GM18867 (cell line): ENCODE data around the gene RNF214.
A peak's percentile ranks its signal among the peaks of the same experiment; 100 is the strongest.
"Not testable (repeated sequence)": the region's sequence is repeated elsewhere in the genome, so short reads cannot be mapped to it uniquely, and the experiment has no call there.

Source experiments
- ATAC-seq: cut with Tn5 transposase; IDR thresholded peaks from one replicate; pipeline ENCODE4 v1.9.1; 2021; ENCODE audit warnings: mild to moderate bottlenecking, moderate library complexity; ENCODE audit not compliant: unreplicated experiment

The RNF214 gene

DNA sequence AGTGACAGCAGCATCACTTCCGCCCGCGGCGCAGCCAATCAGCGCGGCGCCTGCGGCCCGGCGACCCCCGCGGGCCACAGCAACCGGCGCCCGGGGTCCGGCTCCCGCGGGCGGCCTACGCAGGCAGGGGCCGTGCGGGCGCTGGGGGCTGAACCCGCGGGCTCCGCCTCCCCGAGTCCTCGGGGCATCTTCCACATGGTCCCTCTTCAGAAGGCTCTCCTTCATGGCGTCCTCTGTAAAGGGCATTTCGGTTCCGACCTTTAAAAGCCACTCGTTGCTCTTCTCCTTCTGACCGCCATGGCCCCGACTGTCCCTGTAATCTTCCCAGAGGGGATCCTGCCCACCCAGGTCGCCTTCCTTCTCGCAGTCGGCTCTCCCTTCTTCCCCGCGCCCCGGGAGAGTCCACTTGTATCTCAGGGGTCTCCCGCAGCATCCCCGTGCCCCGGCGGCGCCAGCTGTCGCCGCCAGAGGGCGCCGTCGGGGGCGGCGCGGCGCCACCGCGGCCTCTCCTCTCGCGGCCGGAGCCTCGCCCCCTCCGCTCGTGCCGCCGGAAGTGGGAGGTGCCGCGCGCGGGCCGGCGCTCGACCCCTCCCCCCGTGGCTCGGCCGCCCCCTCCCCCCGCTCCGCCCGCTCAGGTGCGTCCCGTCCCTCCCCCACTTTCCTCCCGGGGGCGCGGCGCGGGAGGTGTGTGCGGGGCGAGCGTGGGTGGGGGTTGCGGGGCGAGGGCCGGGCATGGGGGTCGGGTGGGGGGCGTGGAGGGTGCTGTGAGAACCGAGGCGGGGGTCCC lies at the start of gene RNF214:
TSS of gene RNF214 (plus strand) at position 580 of the 787 bp plus-strand sequence. CDS start 1,602 bp downstream, outside the sequence.
- peak; percentile 67 for ATAC-seq

DNA sequence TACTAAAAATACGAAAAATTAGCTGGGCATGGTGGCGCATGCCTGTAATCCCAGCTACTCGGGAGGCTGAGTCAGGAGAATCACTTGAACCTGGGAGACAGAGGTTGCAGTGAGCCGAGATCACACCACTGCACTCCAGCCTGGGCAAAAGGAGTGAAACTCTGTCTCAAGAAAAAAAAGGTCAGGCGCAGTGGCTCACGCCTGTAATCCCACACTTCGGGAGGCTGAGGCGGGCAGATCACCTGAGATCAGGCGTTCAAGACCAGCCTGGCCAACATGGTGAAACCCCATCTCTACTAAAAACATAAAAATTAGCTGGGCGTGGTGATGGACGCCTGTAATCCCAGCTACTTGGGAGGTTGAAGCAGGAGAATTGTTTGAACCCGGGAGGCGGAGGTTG lies 49.3 kb upstream of the RNF214 start:
- not testable (repeated sequence) for ATAC-seq

DNA sequence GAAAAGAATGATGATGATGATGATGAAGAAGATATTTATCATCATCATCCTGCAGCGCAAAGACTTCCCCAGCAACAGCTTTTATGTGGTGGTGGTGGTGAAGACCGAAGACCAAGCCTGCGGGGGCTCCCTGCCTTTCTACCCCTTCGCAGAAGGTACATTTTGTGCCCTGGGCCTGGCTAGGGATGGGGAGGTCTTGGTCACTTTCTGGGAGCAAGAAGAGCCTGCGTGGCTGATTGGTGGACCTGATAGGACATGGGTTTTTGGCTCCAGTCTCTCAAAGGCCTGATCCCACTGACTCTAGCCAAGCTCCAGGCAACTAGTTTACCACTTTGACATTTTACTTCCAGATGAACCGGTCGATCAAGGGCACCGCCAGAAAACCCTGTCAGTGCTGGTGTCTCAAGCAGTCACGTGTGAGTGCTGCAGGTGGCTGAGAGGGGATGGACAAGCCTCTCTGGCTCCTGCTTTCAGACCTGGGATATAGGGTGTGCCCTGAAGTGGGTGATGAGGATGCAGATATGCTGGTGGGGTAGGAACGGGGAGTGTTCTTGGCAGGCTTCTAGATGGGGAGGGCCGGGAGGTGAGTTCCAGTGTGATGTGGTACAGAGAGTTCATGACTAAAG lies 48.6 kb upstream of the RNF214 start:
- ATAC-seq = no peak

DNA sequence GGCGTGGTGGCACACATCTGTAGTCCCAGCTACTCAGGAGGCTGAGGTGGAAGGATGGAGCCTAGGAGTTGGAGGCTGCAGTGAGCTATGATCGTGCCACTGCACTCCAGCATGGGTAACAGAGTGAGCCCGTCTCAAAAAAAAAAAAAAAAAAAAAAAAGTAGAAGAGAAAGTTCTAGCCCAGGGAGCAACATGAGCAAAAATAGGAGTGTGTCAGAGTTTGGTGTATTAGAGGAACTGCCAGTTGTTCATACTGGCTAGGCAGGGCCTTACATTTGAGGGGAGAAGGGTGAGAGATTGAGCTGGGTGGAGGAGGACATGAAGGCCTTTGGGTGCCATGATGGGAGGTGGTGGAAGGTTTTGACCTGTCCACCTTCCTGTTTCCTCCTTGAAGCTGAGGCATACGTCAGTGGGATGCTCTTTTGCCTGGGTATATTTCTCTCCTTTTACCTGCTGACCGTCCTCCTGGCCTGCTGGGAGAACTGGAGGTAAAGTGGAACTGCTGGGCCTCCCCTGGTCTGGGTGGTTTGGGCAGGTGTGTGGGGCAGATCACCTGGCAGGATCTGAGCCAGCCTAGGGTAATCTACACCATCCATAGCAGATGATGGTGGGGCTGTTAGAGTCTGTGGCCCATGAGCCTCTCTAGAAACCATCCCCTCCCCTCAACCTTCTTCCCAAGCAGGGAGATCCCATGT lies 46.6 kb upstream of the RNF214 start:
- ATAC-seq = peak; percentile 37

DNA sequence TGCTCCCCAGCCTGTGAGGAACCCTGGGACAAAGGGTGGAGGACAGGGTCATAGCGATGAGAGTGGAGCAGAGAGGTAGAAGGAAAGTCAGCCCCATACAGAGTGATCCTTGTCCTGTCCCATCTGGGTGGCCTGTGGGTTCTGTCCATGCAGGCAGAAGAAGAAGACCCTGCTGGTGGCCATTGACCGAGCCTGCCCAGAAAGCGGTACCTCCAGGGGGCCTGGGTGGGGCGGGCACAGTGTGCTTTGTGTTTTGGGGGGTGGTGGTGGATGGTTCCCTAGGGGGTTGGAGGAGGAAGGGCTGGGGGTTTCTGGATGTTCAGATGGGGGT lies 46.1 kb upstream of the RNF214 start:
- no peak for ATAC-seq

DNA sequence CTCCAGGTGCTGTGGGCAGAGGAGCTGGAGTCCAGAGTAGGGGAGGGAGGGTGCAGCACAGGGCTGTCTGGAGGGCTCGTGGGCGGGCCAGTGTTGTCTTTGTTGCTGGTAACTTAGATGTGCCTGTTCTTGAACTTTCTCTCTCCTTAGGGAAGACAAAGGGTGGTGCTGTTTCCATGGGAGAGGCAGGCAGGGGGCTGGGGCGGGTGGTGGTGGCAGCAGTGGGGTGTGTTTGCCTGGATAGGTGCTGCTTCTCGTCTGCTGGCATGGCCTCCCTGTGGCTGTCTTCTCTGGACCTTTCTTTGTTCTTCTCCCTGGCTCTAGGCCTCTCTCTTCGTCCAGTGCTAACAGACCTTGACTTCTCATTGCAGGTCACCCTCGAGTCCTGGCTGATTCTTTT lies 45.5 kb upstream of the RNF214 start:
- ATAC-seq = no peak

DNA sequence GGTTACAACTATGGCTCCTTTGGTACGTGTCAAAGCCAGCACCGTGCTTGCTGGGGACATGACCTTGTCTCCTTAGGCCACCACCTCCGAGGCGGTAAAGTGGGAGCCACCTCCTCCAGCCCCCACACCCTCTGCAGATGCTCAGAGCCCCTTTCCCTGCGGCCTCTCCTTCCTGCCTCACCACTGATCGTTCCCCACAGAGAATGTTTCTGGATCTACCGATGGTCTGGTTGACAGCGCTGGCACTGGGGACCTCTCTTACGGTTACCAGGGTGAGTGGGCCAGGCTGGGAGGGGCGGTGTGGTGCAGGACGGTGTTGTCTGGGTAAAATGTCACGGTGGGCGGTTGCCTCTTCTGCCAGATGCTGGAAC lies 45.1 kb upstream of the RNF214 start:
- ATAC-seq = no peak

DNA sequence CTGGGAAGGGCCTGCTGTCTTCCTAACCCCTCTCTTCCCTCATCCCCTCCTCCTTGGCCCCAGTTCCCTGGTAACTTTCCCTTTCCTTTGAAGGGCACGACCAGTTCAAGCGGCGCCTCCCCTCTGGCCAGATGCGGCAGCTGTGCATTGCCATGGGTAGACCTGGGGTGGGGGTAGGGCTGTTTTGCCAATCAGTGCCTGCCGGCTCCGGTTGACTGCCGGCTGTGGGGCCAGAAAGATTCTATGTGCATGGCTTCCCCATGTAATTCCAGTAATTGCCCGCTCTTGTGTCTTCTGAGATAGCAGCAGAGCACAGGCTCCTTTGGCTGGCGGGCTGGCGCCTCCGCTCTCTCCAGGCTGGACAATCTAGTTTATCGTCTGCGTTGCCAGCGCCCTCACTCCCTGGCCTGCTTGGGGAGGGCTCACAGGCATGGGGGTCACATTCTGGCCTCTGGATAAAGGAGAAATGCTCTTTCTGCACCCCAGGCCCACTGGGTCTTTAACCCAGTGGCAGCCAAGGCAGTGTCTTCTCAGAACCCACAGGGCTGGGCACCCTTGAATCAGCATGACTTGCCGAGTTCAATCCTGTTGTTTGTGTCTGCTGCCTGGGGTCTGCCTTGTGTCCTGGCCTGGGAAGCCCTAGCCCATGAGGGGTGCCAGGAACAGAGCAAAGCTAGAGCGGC lies 44.5 kb upstream of the RNF214 start:
- no peak for ATAC-seq

DNA sequence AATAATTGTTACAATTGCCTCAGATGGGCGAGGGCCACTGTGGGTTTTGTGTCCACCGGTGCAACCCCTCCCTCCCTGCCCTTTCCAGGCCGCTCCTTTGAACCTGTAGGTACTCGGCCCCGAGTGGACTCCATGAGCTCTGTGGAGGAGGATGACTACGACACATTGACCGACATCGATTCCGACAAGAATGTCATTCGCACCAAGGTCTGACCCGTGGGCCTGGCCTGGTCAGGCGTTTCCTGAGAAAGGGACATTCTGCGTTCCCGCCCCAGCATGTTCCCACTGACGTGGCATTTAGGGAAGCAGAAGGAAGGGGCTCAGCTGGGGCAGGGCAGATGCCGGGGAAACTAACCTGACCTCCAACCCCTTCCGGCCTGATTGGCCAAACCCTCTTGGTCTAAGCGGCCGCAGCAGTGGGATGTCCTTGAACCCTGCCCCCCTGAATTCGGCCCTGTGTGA lies 43.8 kb upstream of the RNF214 start:
- no peak for ATAC-seq

DNA sequence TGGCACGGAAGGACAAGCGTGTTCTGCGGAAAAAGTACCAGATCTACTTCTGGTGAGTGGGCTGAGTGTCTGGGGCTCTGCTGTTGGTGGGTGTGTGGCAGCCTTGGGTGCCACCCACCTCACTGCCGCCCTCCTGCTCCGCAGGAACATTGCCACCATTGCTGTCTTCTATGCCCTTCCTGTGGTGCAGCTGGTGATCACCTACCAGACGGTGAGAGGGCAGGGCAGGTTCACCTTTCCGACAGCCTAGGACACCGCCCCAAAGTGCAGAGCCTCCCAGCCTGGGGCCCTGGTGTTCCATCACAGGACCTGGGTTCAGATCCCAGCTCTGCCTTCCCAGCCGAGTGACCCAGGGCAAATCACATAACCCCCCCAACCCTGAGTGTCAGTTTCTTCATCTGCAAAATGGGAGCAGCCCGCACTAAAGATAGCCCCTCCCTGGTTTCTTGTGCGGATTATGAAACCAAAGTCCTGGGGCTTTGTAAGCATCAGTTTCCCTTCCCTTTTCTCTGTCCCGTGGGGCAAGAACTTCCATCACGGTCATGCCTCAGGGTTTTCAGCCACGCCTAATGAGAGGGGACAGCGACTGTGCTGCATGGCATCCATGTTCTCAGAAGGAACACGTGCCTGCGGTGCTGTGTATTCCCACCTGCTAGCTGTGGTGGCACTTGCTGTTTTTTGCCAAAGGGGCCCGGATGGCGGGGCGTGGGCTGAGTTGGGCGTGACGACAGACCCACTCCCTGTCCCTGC lies 43.1 kb upstream of the RNF214 start:
- peak; percentile 53 for ATAC-seq

DNA sequence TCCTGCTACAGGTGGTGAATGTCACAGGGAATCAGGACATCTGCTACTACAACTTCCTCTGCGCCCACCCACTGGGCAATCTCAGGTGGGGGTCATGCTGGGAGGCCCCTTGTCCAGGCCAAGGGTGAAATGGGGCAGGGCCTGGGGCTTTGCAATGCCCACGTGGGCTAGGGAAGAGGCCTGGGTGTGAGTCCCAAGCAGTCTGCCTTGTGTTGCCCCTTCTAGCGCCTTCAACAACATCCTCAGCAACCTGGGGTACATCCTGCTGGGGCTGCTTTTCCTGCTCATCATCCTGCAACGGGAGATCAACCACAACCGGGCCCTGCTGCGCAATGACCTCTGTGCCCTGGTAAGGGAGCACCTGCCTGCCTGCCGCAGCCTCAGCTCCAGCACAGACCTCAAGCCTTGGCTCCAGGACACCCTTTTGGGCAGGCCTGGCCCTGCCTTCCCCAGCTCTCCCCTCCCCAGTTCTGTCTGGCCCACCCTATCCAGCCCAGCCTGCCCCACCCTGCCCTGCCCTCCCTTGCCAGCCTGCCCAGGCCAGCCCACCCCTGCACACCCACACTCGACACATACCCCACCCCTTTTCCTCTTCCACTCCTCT lies 42.4 kb upstream of the RNF214 start:
- ATAC-seq = no peak

DNA sequence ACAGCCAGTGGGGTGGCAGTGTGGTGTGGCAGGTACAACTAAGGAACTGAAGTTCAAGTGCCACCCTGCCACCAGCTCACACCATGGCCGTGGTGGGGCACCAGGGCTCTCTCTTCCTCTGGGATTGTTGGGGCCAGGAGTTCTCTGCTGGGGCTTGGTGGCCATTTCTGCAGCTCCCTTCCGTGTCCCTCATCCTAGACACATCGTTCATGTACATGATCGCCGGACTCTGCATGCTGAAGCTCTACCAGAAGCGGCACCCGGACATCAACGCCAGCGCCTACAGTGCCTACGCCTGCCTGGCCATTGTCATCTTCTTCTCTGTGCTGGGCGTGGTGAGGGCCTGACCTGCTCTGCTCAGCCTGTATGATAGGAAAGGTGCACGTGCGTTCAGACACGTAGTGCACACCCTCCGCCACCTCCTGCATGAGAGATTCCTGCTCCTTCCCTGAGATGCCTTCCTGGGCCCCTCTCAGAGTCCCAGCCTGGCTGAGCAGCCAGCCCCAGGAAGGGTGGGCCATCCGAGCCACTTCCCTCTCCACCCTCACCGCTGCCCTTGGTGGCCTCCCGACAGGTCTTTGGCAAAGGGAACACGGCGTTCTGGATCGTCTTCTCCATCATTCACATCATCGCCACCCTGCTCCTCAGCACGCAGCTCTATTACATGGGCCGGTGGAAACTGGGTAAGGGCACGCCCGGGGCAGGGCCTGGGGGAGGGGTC lies 40.6 kb upstream of the RNF214 start:
- ATAC-seq = no peak

DNA sequence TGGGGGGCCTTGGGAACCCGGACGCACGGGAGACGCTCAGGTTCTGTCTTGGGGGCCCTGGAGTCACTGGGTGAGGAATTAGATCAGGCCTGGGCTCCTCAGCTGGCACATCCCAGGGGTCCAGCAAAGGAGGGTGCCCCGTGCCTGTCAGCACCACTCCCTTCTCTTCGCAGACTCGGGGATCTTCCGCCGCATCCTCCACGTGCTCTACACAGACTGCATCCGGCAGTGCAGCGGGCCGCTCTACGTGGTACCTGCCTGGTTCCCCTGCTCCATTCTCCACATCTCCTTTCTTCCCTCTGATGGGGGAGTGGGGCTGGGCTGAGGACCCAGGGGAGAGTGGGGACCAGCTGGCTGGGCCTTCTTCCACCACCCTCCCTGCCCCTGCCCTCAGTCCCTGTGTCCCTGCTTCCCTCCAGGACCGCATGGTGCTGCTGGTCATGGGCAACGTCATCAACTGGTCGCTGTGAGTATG lies 40.0 kb upstream of the RNF214 start:
- ATAC-seq = no peak

DNA sequence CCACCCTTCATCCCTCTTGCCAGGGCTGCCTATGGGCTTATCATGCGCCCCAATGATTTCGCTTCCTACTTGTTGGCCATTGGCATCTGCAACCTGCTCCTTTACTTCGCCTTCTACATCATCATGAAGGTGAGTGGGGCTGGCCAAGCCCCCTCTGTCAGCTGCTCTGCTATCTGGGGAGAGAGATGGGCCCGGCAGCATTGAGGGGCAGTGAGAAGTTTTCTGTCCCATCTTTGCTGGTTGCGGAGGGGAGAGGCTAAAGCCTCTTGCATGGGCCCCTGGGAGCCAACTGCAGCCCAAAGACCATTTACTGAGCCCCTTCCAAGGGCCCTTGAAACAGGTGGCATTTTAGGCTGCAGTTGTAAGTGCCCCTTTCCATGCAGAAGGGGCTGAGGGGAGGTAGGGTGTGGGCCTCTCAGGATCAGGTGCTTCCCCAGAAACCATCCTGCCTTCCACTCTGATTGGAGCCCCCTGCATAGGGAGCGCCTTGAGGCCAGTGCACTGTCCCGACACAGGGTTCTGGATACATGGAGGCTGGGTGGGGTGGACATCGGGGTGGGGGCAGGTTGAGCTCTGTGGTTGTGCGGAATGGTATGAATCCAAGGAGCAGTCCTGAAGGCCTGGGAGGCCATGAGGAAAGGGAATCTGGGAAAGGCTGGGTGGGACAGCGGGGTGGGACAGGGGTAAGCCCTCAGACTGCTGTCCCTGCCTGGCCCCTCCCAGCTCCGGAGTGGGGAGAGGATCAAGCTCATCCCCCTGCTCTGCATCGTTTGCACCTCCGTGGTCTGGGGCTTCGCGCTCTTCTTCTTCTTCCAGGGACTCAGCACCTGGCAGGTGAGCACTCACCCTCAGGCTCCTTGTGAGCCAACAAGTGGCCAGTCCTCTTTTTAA lies 39.1 kb upstream of the RNF214 start:
- no peak for ATAC-seq

DNA sequence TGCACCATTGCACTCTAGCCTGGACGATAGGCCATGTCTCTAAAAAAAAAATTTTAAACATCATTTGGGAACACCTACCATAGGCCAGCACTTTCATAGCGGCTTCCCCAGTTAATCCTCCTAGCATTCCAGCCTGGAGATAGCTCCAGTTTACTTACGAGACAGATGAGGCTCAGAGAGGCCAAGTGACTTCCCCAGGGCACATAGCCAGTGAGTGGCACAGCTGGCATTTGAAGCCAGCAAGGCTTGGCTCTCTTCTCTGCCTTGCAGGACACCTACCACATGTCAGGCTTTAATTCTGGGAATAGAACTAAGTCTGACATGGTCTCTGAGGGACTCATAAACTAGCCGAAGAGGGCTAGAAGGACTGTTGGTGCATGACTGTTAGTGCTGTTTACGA lies 38.2 kb upstream of the RNF214 start:
- no peak for ATAC-seq

DNA sequence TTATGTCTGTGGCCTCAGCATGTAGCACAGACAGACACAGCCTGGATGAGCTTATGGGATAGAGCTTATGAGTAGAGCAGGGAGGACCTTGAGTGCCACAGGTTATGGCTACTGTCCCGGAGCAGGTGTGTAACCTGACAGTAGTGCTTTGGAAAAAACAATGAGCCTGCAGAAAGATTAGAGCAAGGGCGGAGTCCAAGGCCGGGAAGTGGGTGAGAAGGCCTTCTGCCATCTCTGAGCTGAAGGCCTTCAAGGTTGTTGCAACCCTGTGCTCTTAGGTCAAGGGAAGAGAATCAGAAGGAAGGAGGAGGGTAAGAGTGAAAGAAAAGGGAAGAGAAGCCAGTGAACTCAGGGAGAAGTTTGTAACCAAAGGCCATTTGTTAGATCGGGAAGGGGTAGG lies 37.2 kb upstream of the RNF214 start:
- no peak for ATAC-seq

DNA sequence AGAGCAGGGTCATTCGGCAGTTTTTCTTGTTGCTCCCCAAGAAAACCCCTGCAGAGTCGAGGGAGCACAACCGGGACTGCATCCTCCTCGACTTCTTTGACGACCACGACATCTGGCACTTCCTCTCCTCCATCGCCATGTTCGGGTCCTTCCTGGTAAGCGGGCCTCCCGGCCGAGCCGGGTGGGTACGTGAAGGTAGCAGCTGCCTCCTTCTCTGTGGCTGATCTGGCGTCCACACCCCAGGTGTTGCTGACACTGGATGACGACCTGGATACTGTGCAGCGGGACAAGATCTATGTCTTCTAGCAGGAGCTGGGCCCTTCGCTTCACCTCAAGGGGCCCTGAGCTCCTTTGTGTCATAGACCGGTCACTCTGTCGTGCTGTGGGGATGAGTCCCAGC lies 36.7 kb upstream of the RNF214 start:
- no peak for ATAC-seq

DNA sequence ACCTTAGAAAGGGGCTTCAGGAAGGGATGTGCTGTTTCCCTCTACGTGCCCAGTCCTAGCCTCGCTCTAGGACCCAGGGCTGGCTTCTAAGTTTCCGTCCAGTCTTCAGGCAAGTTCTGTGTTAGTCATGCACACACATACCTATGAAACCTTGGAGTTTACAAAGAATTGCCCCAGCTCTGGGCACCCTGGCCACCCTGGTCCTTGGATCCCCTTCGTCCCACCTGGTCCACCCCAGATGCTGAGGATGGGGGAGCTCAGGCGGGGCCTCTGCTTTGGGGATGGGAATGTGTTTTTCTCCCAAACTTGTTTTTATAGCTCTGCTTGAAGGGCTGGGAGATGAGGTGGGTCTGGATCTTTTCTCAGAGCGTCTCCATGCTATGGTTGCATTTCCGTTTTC lies 35.5 kb upstream of the RNF214 start:
- ATAC-seq = no peak
